ENCODE results near the gene FOXJ1. TPM values are rescaled to one million over a fixed set of nuclear protein-coding genes. Genes with fewer than 3 reads are reported as not detected.

FOXJ1 gene
- polyA plus RNA-seq, 1 donor from 2014 or later = not detected

- Mint-ChIP-seq H3K9me3 (no peaks in the 10 kb centered on the region), H3K27ac (peak overlapping the region in 2 of 3 donors; percentile 39 to 98), H3K4me3 (peak overlapping the region; percentile 65 to 93 (median 82)), H3K27me3 (peaks cover 24% of the 10 kb centered on the region), H3K36me3 (no peaks in the 10 kb centered on the region), H3K4me1 (peaks cover 16 to 27% (median 21%) of the 10 kb centered on the region in 3 donors)
Measured at GRCh38 chr17:76139801-76140660, 1.0 kb downstream of the FOXJ1 start.

GRCh38 chr17:76138896-76139752 is 1.9 kb downstream of the FOXJ1 start:
- Mint-ChIP-seq H3K36me3 (no peaks in the 10 kb centered on the region), H3K4me1 (peaks cover 12 to 22% (median 16%) of the 10 kb centered on the region in 3 donors), H3K27ac (no peak overlapping the region), H3K9me3 (no peaks in the 10 kb centered on the region), H3K4me3 (peak overlapping the region; percentile 41 to 76 (median 66)), H3K27me3 (peaks cover 26% of the 10 kb centered on the region)

- H3K9me3 Mint-ChIP-seq = no peaks in the 10 kb centered on the region
- H3K27ac Mint-ChIP-seq = no peak overlapping the region
- peaks cover 26% of the 10 kb centered on the region for H3K27me3 Mint-ChIP-seq
- H3K4me1 Mint-ChIP-seq = peaks cover 12 to 20% (median 18%) of the 10 kb centered on the region in 3 donors
- peaks cover 3% of the 10 kb centered on the region for H3K36me3 Mint-ChIP-seq
- H3K4me3 Mint-ChIP-seq = no peak overlapping the region
Measured at GRCh38 chr17:76138234-76138895, 2.7 kb downstream of the FOXJ1 start.

- Mint-ChIP-seq H3K9me3 (no peaks in the 10 kb centered on the region), H3K27me3 (peaks cover 26% of the 10 kb centered on the region), H3K36me3 (peaks cover 3% of the 10 kb centered on the region), H3K27ac (no peak overlapping the region), H3K4me1 (peaks cover 5 to 13% (median 11%) of the 10 kb centered on the region in 3 donors), H3K4me3 (no peak overlapping the region)
Measured at GRCh38 chr17:76137351-76138233, 3.5 kb downstream of the FOXJ1 start.

GRCh38 chr17:76137001-76137350 is 4.1 kb downstream of the FOXJ1 start:
- no peak overlapping the region for H3K4me3 Mint-ChIP-seq
- H3K27me3 Mint-ChIP-seq = peaks cover 23% of the 10 kb centered on the region
- no peaks in the 10 kb centered on the region for H3K9me3 Mint-ChIP-seq
- peaks cover 3% of the 10 kb centered on the region for H3K36me3 Mint-ChIP-seq
- peaks cover 0 to 9% (median 8%) of the 10 kb centered on the region in 3 donors for H3K4me1 Mint-ChIP-seq
- no peak overlapping the region for H3K27ac Mint-ChIP-seq

GRCh38 chr17:76136276-76137000 is 4.6 kb downstream of the FOXJ1 start:
- no peaks in the 10 kb centered on the region for H3K9me3 Mint-ChIP-seq
- H3K27me3 Mint-ChIP-seq = peaks cover 25% of the 10 kb centered on the region
- H3K4me1 Mint-ChIP-seq = peaks cover 0 to 8% (median 7%) of the 10 kb centered on the region in 3 donors
- no peak overlapping the region for H3K27ac Mint-ChIP-seq
- H3K36me3 Mint-ChIP-seq = peaks cover 3% of the 10 kb centered on the region
- no peak overlapping the region for H3K4me3 Mint-ChIP-seq

- no peak overlapping the region for H3K4me3 Mint-ChIP-seq
Measured at GRCh38 chr17:76135810-76136188, 5.2 kb downstream of the FOXJ1 start.

GRCh38 chr17:76134911-76135809 is 5.9 kb downstream of the FOXJ1 start:
- H3K36me3 Mint-ChIP-seq = peaks cover 3% of the 10 kb centered on the region
- peak overlapping the region in 2 of 4 donors; percentile 10 to 18 for H3K4me3 Mint-ChIP-seq
- peak overlapping the region in 2 of 3 donors; percentile 12 to 82 for H3K27ac Mint-ChIP-seq
- H3K4me1 Mint-ChIP-seq = peaks cover 0 to 4% (median 3%) of the 10 kb centered on the region in 3 donors
- H3K27me3 Mint-ChIP-seq = peaks cover 22% of the 10 kb centered on the region
- no peaks in the 10 kb centered on the region for H3K9me3 Mint-ChIP-seq

More at GRCh38 chr17:76135810-76136188, 5.2 kb downstream of the FOXJ1 start:
- Mint-ChIP-seq H3K27me3 (peaks cover 27% of the 10 kb centered on the region), H3K9me3 (no peaks in the 10 kb centered on the region), H3K27ac (peak overlapping the region in 1 of 3 donors; percentile 82), H3K36me3 (peaks cover 3% of the 10 kb centered on the region), H3K4me1 (peaks cover 0 to 7% (median 6%) of the 10 kb centered on the region in 3 donors)

GRCh38 chr17:76132574-76133338 is 8.3 kb downstream of the FOXJ1 start:
- Mint-ChIP-seq H3K9me3 (no peaks in the 10 kb centered on the region), H3K27ac (no peak overlapping the region), H3K27me3 (peaks cover 11% of the 10 kb centered on the region), H3K4me3 (no peak overlapping the region), H3K4me1 (peaks cover 0 to 4% (median 3%) of the 10 kb centered on the region in 3 donors), H3K36me3 (peaks cover 3% of the 10 kb centered on the region)

- Mint-ChIP-seq H3K4me3 (no peak overlapping the region), H3K9me3 (no peaks in the 10 kb centered on the region), H3K27ac (no peak overlapping the region), H3K36me3 (peaks cover 3% of the 10 kb centered on the region), H3K4me1 (peaks cover 0 to 6% (median 4%) of the 10 kb centered on the region in 3 donors), H3K27me3 (peaks cover 11% of the 10 kb centered on the region)
Measured at GRCh38 chr17:76131692-76132573, 9.1 kb downstream of the FOXJ1 start.

GRCh38 chr17:76131051-76131691 is 9.9 kb downstream of the FOXJ1 start:
- Mint-ChIP-seq H3K27ac (no peak overlapping the region), H3K27me3 (peaks cover 11% of the 10 kb centered on the region), H3K4me1 (peaks cover 0 to 5% (median 4%) of the 10 kb centered on the region in 3 donors), H3K4me3 (no peak overlapping the region), H3K9me3 (no peaks in the 10 kb centered on the region), H3K36me3 (peaks cover 3% of the 10 kb centered on the region)
